Activated naive CD8-positive, alpha-beta T cell treated with anti-CD3 and anti-CD28 coated beads, Interleukin-2, amount 50 U/mL, for 16 hours (primary cell): ENCODE measurements around the gene LCE3B.
"Not testable (repeated sequence)": the region's sequence is repeated elsewhere in the genome, so short reads cannot be mapped to it uniquely, and the experiment has no call there.

ENCODE experiments used
- DNase-seq: peaks from one replicate; pipeline ENCODE4 v3.0.0-alpha.2; 2020; ENCODE audit warnings: low read depth, low spot score

LCE3B gene, protein sequence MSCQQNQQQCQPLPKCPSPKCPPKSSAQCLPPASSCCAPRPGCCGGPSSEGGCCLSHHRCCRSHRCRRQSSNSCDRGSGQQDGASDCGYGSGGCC

DNA sequence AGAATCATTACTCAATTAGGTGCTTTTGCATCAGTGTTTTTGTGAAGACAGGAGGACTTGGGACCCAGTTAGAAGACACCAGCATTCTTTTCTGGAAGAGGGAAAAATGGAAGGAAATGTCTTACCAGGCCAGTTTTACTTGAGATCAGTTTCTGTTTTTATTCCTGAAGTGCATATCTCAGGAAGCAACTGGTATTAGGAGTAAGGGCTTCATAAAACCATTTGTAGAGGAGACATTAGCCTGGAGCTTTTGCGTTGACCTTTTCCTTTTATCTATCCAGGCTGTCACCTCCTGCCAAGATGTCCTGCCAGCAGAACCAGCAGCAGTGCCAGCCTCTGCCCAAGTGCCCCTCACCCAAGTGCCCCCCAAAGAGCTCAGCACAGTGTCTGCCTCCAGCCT is at the start of gene LCE3B:
Gene LCE3B (plus strand): TSS at position 301 of the 400 bp plus-strand sequence. CDS start 0 bp downstream, at position 301.
- DNase-seq = no peak

DNA sequence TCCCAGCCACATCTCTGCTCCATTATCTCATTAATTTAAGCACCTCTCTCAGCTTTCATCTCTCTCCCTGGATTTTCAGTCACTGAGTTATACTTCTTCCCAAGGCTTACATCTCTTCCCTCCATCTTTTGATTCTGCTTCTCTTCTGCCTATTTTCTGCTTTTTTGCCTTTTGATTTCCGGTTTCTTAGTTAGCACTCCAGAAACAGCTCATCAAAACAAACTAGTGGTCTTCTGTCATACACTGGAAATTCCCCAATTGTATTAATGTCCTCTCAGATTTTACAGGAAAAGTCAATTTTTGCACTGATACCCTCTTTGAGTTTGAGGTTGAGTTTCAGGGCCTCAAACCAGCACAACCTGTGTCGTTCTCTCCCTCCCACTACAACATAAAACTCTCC is 48.5 kb upstream of the LCE3B start:
- DNase-seq = no peak

DNA sequence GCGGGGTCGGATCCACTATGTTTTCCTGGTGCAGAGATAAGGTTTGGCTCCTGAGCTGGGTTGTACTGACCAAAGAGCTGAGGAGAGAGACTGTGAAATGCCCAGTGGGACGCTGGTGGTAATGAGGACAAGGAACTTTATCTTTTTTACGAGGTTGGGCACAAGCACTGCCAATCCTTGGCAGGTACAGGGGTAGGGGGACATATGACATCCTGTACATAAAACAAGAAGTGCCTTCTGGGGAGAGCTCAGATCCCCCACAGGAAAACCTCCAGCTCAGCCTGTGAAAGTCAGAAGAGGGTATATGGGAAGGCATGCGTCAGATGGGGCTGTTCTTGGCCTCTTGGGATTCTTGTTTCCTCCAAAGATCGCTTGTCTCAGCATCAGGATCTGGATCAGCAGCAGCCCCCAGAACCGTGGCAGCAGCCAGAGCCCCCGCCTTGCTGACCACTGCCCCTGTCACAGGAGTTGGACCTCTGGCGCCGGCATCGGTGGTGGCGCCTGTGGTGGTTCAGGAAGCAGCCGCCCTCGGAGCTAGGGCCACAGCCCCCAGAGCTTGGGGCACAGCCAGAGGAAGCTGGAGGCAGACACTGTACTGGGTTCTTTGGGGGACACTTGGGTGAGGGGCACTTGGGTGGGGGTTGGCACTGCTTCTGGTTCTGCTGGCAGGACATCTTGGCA is 47.9 kb upstream of the LCE3B start:
- no peak for DNase-seq

DNA sequence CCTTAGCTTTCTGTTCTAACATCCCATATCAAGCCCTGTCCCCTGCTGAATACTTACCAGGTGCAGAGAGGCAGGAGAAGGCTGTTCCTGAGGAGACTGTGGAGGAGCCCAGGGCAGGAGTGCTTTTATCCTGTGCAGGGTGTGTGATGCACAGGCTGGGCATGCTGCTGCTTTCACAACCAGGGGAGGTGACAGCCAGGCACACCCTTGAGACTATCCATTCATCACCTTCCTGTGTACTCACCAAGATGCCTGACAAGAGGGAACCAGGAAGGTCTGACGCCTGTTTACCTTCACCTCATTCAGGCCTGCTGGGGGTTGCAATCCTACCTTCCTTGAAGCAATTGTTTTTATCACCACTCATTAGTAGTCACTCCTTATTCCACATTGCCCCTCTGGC is 46.9 kb upstream of the LCE3B start, which contains the start of gene LCE3E:
Gene LCE3E (minus strand): TSS at position 100 of the 400 bp plus-strand sequence. CDS start 572 bp downstream, outside the sequence.
- no peak for DNase-seq

DNA sequence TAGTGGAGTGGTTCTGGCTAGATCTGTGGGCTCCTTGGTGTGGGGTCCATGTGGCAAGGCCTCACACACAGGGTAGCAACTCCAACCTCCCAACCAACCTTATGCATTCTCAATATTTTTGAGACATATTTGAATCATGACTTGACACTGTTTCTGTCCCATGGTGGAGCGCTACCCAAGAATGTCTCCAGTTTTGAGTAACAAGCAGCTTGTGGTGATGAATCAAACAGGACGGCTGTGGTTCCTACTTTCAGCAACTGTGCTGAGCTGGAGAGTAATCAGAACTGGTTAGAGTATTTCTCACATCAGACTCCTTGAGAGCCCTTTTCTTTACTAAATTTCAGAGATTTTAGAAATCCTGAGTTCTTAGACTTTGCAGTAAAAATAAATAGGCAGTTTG is 36.4 kb upstream of the LCE3B start:
- DNase-seq = no peak

DNA sequence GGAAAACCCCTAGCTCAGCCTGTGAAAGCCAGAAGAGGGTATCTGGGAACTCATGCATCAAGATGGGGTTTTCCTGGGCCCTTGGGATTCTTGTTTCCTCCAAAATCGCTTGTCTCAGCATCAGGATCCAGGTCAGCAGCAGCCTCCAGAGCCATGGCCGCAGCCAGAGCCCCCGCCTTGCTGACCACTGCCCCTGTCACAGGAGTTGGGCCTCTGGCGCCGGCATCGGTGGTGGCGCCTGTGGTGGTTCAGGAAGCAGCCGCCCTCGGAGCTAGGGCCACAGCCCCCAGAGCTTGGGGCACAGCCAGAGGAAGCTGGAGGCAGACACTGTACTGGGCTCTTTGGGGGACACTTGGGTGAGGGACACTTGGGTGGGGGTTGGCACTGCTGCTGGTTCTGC is 34.1 kb upstream of the LCE3B start:
- DNase-seq = not testable (repeated sequence)

DNA sequence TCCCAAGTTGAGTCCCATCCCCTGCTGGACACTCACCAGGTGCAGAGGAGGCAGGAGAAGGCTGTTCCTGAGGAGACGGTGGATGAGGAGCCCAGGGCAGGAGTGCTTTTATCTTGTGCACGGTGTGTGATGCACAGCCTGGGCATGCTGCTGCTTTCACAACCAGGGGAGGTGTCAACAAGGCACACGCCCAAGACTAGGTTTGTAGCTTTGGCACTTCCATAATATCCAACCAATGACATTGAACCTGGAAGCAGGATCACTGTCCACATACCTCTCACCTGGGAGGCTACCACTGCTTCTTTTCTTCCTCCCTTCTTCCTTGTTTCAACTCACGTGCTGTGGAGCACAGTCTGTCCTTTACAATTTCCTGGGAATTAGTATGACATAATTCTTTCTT is 33.2 kb upstream of the LCE3B start, which contains the start of gene LCE3D:
Gene LCE3D (minus strand): TSS at position 84 of the 400 bp plus-strand sequence. CDS start 580 bp downstream, outside the sequence.
- no peak for DNase-seq

DNA sequence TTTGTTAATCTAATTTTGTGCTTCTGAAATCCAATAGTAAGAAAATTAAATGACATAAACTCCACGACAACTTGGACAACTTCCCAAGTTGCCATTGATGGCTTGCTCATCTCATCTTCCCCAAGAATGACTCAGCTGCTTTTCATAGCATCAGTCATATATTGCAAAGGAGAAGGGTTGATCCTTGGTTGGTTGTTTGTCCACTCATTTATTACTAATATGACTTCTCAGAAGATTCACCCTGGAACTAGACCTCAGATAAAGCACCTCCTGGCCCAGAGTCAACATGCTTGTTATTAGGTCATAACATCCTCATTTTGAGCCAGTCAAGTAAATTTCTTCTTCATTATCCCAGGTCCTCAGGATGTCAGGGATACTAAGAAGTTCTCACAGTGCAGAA is 31.0 kb upstream of the LCE3B start:
- DNase-seq = no peak

DNA sequence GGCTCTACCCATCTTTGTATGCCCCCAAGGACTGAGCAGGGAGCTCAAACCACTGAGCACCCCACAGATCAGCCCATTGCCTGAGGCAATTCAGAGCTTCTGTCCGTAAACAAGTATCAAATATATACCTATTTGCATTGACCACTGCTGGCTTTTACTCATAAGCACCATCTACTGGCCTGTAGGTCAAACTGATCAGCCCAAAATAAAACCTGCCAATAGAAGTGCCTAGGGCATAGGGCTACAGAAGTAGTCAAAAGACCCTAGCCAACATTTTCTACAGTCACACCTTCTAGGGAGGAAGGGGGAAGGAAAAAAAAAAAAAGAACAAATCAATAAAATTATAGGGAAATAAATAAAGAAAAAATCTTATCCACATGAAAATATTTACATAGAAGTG is 28.0 kb upstream of the LCE3B start:
- DNase-seq = no peak

DNA sequence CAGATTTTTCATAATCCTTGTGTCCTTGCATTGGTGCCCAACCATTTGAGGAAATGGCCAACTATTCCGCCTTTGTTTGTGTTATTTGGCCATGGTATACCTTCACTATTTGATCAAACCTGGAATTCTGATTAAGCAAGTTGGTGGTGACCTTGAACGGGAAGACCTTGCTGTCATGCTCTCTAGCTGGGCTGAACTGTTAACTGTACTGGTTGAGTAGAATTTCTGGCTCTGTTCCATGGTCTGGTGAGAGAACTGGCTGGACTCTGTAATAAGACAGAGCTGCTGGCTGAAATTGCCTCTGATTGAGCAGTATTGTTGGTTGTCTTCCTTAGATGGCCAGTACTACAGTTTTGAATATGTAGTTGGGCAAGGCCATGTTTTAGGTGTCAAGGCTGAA is 16.6 kb upstream of the LCE3B start:
- no peak for DNase-seq

DNA sequence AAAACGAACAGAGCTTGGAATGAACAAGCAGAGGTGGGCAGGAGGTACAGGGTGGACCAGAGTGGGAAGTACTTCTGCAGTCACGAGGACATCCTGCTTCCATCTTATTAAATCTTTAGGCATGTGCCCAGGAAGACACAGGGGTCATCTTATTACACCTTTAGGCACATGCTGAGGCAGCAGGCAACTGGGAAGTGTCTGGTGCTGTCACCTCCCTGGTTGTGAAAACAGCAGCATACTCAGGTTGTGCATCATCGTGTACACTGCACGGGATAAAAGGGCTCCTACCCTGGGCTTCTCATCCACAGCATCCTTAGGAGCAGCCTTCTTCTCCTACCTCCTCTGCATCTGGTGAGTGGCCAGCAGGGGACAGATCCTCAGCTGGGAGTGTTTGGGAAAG is 13.7 kb upstream of the LCE3B start, which contains the start of gene LCE3C:
Gene LCE3C (plus strand): TSS at position 301 of the 400 bp plus-strand sequence. CDS start 498 bp downstream, outside the sequence.
- no peak for DNase-seq

DNA sequence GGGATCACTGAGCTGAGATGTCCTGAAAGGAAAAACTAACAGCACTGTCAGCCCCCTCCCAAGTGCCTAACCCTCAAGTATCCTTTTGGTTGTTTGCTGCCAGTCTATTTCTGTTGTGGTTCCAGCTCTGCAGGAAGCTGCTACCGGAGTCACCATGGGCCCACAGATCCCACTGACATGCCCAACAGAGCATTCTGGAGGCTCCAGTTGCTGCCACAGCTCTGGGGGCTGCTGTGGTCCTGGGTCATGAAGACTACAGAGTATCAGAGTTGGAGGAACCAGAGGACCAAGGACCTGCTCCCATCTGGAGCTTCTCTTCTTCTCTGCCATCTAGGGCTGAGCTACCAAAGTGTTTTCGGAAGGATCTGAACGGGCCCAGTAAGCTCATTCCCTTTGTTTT is 8.4 kb downstream of the LCE3B start:
- DNase-seq = no peak

DNA sequence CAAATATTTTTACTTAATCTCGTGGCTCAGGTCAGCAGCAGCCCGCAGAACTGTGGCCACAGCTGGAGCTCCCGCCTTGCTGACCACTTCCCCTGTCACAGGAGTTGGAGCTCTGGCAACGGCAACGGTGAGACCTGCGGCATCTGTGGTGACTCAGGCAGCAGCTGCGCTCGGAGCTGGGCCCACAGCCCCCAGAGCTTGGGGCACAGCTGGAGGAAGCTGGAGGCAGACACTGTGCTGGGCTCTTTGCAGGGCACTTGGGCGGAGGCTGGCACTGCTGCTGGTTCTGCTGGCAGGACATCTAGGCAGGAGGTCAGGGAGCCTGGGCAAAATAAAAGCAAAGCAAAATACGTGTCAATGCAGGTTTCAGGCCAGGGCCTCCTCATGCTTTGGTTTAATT is 9.2 kb downstream of the LCE3B start, which contains the start of gene LCE3A:
Gene LCE3A (minus strand): TSS at position 301 of the 400 bp plus-strand sequence. CDS start 0 bp downstream, at position 301.
- DNase-seq = no peak

DNA sequence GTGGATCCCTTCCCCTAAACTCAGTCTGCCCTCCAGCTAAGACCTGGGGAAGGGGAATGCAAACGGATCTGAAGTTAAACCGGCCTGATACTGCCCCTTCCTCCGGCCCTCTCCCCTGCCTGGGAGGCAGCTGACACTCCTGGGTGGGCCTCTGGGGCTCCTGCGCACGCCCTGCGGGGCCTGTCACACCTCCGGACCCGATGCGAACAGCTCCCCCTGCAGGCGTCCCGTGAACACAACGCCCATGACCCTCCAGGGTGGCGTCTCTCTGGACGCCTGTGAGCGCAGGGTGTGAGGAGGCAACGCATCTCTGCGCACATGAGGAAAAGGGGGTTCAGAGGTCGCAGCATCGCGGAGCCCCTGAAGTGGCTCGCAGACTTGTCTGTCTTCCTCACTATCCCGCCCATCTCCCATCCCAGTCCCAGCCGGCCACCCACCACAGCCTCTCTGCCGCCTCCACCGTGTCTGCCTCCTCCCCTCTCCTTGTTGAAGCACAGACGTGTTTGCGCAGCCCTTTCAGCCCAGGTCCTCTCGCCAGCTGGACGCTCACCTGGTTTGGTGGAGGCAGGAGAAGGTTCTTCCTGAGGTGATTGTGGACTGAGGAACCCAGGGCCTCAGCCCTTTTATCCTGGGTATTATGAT is 9.7 kb downstream of the LCE3B start:
- DNase-seq = no peak

DNA sequence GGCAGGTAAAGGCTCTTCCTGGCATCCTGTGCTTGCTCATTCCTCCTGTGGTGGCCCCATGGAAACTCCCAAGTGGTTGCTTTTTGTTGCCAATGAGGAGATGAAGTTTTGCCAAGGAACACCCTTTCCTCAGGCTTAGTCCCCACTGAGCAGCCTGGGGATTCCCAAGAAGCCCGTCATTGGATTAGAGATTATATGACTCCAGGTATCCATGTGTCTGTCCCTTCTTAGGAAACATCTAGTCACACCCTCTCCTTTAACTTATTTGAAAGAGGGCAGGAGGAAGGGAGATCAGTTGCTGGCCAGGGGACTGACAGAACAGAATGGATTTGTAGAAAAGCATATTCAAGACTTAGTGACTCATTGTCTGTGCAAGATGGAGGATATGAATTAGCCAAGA is 13.1 kb downstream of the LCE3B start:
- no peak for DNase-seq

DNA sequence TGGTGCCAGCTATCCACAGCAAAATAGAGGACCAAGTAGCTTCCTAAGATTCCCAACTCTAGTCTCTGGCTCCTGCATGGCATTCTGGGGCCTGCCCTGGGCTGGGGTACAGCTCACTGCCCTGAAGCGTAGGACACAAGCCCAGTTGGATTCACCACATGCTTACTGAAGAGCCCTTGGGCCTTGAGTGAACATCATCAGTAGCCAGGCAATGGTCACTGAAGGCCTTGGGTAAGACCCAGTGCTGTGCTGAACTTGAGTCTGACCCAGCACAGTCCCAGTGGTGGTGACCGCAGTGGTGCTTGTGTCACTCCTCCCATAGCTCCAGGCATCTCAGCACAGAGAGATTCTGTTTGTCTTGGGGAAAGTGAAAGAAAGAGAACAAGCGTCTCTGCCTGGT is 17.0 kb downstream of the LCE3B start:
- DNase-seq = no peak

DNA sequence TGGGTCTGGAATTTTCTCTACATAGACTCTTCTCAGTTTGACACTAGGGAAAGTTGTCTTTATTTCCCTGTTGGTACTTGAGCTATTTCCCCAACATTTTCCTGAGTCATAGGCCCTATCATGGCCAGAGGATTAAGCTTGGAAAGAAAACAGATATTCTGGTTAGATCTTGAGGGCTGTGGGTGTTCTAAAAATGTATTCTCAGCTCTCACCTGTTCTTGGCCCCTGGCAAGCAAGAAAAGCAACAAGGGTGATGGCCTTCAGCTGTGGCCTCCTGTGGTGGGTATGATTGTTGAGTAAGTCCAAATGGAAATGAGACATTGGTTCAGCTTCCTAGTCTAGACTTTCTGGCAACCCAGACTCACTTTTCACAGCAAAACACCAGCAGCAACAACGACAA is 26.7 kb downstream of the LCE3B start:
- no peak for DNase-seq

DNA sequence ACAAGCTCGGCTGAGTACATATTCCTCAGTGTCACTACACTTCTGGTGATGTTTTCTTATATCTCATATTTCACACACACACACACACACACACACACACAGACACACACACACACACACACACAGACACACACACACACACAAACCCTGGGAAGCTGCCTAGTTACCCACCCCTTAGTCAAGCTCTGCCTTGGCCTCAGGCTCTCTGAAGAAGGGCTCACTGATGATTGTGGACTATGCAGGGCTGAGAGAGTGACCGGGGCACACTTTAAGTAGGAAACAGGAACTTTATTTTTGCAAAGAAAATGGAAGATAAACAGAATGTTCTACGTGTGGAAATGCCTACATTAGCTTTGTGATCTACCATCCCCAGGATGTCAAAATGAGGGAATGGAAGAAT is 30.3 kb downstream of the LCE3B start:
- DNase-seq = no peak

DNA sequence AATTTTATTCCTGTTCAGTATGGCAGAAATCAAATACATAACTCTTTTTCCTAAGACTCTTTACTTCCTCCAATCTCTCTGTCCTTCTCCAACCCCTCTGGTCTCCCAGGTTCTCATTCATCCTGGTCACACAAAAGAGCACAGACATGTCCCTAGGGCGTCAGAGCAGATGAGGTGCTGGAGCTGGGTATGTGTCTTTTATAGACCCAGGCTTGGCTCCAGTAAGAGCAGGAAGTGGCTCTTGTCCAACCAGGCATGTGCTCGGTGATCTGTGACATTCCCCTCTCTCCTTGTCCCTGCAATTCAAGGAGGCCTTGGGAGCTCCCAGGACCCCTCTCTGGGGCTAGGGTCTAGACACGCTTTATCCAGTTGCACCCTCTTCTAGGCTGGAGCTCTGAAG is 31.5 kb downstream of the LCE3B start:
- DNase-seq = no peak

DNA sequence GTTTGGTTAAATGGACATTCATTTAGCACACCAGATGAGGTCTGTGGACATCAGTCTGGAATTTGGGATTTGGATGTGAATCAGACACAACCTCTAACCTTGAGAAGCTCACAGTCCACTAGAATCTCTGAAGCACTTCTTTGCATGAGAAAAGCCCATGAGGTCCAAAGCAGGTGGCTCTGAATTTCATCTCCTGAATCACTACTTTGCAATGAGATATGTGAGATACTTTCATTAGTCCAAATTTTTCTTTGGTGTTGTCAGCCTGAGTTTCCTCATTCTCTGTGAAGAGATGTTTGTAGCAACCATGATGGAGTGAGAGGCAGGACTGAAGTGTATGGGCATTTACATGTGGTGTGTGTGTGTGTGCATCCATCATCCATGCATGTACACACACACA is 33.0 kb downstream of the LCE3B start:
- DNase-seq = no peak

DNA sequence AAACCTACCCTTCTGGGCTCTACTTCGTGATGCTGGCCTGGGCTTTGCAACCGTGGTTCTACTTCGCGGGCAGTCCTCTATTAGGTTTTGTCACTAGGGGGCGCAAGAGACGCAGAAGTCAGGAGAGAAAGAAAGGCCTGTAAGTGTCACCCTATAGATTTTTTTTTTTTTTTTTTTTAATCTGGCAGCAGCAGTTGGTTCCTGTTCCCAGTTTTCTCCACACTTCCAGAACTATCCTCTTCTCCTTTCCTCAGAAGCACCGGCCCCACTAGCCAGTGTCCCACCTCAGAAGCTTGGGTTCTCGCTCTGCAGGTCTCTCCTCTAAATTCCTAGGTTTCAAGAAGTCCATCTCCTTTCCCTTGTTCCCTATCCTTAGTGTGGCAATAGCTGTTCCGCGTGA is 40.5 kb downstream of the LCE3B start:
- no peak for DNase-seq

DNA sequence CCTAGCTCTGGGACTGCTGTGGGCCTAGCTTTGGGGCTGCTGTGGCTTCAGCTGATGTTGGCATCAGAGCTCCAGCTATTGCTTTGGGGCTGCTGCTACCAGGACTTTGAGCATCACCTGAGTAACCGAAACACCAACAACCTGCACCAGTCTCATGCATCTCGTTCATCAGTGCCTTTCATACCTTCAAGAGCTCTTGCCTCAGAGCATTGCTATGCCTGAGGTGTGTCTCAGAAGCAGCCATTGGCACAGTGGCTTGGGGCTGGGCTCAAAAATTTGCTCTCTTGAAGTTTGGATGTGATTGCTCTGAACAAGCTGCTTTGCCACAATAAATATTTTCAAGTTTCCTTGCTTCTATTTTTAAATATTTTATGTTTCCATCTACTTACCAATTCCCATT is 42.8 kb downstream of the LCE3B start:
- no peak for DNase-seq

DNA sequence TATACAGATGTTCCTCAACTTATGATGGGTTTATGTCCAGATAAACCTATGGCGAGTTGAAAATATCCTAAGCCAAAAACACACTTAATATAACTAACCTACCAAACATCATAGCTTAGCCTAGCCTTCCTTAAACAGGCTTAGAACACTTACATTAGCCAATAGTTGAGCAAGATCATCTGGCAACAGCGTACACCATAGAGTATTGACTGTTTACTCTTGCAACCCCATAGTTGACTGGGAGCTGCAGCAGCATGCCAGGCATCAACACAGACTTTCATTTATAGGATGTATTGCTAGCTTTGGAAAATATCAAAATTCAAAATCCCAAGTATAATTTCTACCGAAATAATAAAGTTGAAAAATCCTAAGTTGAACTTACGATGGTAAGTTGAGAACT is 44.1 kb downstream of the LCE3B start:
- no peak for DNase-seq
